ENCODE results near the gene HLA-DRB5.
"Not testable (repeated sequence)": the region's sequence is repeated elsewhere in the genome, so short reads cannot be mapped to it uniquely, and the experiment has no call there.

The HLA-DRB5 gene

DNA sequence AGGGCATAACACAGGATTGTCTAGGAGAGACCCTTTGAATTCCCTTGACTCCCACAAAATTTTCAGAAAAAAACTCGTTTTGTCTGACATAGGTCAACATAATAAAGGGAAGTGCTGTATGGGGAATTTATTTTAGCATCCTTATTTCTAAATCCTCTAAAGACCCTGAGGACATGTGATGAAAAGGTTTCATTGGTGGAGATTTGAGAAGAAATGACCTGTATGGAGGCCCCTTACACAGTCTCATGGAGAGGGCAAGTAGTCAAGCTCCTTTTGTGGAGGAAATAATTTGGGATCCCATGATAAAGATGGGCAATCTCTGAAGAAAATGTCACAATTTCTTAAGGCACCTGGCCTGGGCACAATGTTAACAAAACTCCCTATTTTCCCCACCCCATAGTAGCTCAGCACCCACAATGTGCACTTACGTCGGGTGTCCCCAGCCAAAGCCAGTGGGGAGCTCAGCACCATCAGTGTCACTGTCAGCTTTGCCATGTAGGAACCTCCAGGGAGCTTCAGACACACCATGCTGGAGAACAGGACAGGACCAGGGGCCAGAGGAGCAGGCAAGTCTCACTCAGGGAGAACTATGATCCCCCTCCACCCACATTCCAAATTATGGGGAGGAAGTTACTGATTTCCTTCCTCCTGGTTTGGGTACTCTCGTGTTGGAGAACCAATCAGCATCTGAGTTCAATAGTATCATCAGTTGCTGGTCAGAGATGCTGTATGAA lies at the start of gene HLA-DRB5:
HLA-DRB5 (minus strand) TSS at position 591 of the 734 bp plus-strand sequence; CDS start at position 528, 63 bp downstream.
- Histone ChIP-seq H3K9me2 (replicated peaks; ENCODE audit: insufficient read depth, low read length) (no peaks in the 10 kb centered on the region), H4K20me1 (ENCODE audit: low read depth, low read length) (no peaks in the 10 kb centered on the region), H3K27ac (ENCODE audit: low read depth, low read length) (no peak within 1 kb of the TSS), H3K9me3 (ENCODE audit: insufficient read depth, low read length) (no peaks in the 10 kb centered on the region), H3K9ac (ENCODE audit: low read length) (peak within 1 kb of the TSS; percentile 43), H3K79me2 (ENCODE audit: insufficient read depth, low read length) (0 out of 2 replicates have a peak, but pooled peaks cover 4% of the 10 kb centered on the region), H3K4me2 (ENCODE audit: low read depth, low read length, poor library complexity, severe bottlenecking) (peak within 1 kb of the TSS; percentile 41), H2AFZ (ENCODE audit: low read depth, low read length, severe bottlenecking) (peak within 1 kb of the TSS; percentile 42), H3K36me3 (ENCODE audit: low read length) (no peaks in the 10 kb centered on the region), H3F3A (ENCODE audit: insufficient read depth) (no peaks in the 10 kb centered on the region), H3K4me3 (ENCODE audit: insufficient read depth, low read length, poor library complexity, severe bottlenecking) (peak within 1 kb of the TSS; percentile 53), H3K27me3 (ENCODE audit: low read length) (no peaks in the 10 kb centered on the region)
- no peak for TF ChIP-seq EZH2phosphoT487 (conservative IDR thresholded peaks at IDR 0.05; ENCODE audit: low read length)
- TF ChIP-seq, protein P1, sequence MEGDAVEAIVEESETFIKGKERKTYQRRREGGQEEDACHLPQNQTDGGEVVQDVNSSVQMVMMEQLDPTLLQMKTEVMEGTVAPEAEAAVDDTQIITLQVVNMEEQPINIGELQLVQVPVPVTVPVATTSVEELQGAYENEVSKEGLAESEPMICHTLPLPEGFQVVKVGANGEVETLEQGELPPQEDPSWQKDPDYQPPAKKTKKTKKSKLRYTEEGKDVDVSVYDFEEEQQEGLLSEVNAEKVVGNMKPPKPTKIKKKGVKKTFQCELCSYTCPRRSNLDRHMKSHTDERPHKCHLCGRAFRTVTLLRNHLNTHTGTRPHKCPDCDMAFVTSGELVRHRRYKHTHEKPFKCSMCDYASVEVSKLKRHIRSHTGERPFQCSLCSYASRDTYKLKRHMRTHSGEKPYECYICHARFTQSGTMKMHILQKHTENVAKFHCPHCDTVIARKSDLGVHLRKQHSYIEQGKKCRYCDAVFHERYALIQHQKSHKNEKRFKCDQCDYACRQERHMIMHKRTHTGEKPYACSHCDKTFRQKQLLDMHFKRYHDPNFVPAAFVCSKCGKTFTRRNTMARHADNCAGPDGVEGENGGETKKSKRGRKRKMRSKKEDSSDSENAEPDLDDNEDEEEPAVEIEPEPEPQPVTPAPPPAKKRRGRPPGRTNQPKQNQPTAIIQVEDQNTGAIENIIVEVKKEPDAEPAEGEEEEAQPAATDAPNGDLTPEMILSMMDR (IDR thresholded peaks at IDR 0.05; ENCODE audit: insufficient read depth, low read length, poor library complexity, severe bottlenecking) = no peak

DNA sequence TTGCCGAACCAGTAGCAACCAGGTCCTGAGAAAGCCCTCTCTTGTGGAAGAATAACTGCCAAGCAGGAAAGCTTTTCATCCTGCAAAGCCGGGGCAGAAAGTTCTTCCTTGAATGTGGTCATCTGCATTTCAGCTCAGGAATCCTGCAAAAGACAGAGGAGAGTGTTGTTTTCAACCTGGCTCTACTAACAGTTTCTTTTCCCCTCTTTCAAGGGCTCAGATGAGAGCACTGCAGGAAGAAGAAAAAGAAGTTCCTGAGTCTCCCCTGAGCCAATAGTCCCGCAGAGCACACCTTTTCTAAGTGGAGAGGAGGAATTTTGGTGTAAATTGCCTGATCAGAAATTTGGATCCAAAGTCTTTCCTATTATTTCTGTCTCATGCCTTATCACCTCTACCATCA lies 48.9 kb upstream of the HLA-DRB5 start:
- Histone ChIP-seq H4K20me1 (ENCODE audit: low read depth, low read length) (no peaks in the 10 kb centered on the region), H3K36me3 (ENCODE audit: low read length) (peaks cover 7% of the 10 kb centered on the region; the same call in 1 of the 2 replicates), H3K4me2 (ENCODE audit: low read depth, low read length, poor library complexity, severe bottlenecking) (no peak overlapping the region), H3F3A (ENCODE audit: insufficient read depth) (0 out of 2 replicates have a peak, but pooled peaks cover 3% of the 10 kb centered on the region), H3K27me3 (ENCODE audit: low read length) (no peaks in the 10 kb centered on the region), H3K27ac (ENCODE audit: low read depth, low read length) (no peak overlapping the region), H3K9ac (ENCODE audit: low read length) (no peak overlapping the region), H3K9me2 (replicated peaks; ENCODE audit: insufficient read depth, low read length) (no peaks in the 10 kb centered on the region), H2AFZ (ENCODE audit: low read depth, low read length, severe bottlenecking) (no peak overlapping the region), H3K4me3 (ENCODE audit: insufficient read depth, low read length, poor library complexity, severe bottlenecking) (no peak overlapping the region), H3K9me3 (ENCODE audit: insufficient read depth, low read length) (no peaks in the 10 kb centered on the region), H3K79me2 (ENCODE audit: insufficient read depth, low read length) (no peaks in the 10 kb centered on the region)
- TF ChIP-seq, protein P1 (IDR thresholded peaks at IDR 0.05; ENCODE audit: insufficient read depth, low read length, poor library complexity, severe bottlenecking) = no peak
- TF ChIP-seq EZH2phosphoT487 (conservative IDR thresholded peaks at IDR 0.05; ENCODE audit: low read length) = no peak

DNA sequence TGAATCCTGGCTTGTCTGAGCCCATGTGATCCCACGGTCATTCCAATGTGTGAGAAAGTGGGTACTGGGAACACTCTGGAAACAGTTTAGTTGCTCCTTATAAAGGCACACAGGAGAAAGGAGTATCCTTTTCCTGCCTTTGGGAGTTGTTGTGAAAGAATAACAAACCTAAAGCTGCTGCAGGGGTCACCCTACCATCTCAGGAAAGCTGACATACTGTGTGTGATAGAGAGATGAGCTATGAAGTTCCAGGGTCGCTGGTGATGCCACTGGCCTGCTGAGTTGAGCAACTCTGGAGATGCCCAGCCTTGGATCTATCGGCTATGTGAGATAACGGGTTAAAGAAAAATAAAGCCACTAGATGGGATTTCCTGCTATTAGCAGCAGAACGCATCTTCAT lies 47.4 kb upstream of the HLA-DRB5 start:
- not testable (repeated sequence) for H3F3A ChIP-seq (ENCODE audit: insufficient read depth); H3K4me3 ChIP-seq (ENCODE audit: insufficient read depth, low read length, poor library complexity, severe bottlenecking); H3K27me3 ChIP-seq (ENCODE audit: low read length)

DNA sequence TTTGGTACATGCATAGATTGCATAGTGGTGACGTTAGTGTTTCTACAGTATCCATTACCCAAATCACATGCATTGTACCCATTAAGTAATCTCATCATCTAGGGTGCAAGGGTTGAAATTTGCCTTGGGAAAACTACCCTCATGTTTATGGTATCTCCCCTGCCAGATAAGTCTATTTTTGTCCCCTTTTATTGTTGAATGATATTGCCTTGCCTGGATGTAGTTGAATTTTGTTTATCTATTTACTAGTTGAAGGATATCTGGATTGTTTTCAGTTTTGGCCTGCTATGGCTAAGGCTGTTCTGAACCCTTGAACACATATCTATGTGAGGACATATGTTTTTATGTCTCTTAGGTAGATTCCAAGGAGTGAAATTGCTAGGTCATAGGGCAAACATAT lies 46.2 kb upstream of the HLA-DRB5 start:
- H3K36me3 ChIP-seq (ENCODE audit: low read length) = peaks cover 7% of the 10 kb centered on the region; the same call in 1 of the 2 replicates
- H3K27me3 ChIP-seq (ENCODE audit: low read length) = no peaks in the 10 kb centered on the region
- no peaks in the 10 kb centered on the region for H4K20me1 ChIP-seq (ENCODE audit: low read depth, low read length)
- no peaks in the 10 kb centered on the region for H3K79me2 ChIP-seq (ENCODE audit: insufficient read depth, low read length)
- H3K9me2 ChIP-seq (replicated peaks; ENCODE audit: insufficient read depth, low read length) = no peaks in the 10 kb centered on the region
- H3F3A ChIP-seq (ENCODE audit: insufficient read depth) = 0 out of 2 replicates have a peak, but pooled peaks cover 3% of the 10 kb centered on the region
- H3K9ac ChIP-seq (ENCODE audit: low read length) = no peak overlapping the region
- H3K27ac ChIP-seq (ENCODE audit: low read depth, low read length) = no peak overlapping the region
- no peak overlapping the region for H3K4me2 ChIP-seq (ENCODE audit: low read depth, low read length, poor library complexity, severe bottlenecking)
- no peak overlapping the region for H3K4me3 ChIP-seq (ENCODE audit: insufficient read depth, low read length, poor library complexity, severe bottlenecking)
- TF ChIP-seq EZH2phosphoT487 (conservative IDR thresholded peaks at IDR 0.05; ENCODE audit: low read length) = no peak
- TF ChIP-seq, protein P1 (IDR thresholded peaks at IDR 0.05; ENCODE audit: insufficient read depth, low read length, poor library complexity, severe bottlenecking) = no peak
- H2AFZ ChIP-seq (ENCODE audit: low read depth, low read length, severe bottlenecking) = no peak overlapping the region
- no peaks in the 10 kb centered on the region for H3K9me3 ChIP-seq (ENCODE audit: insufficient read depth, low read length)

More for the DNA sequence above, 47.4 kb upstream of the HLA-DRB5 start:
- H3K36me3 ChIP-seq (ENCODE audit: low read length); H3K9me2 ChIP-seq (replicated peaks; ENCODE audit: insufficient read depth, low read length); H3K9ac ChIP-seq (ENCODE audit: low read length); H4K20me1 ChIP-seq (ENCODE audit: low read depth, low read length); H2AFZ ChIP-seq (ENCODE audit: low read depth, low read length, severe bottlenecking); H3K79me2 ChIP-seq (ENCODE audit: insufficient read depth, low read length); H3K4me2 ChIP-seq (ENCODE audit: low read depth, low read length, poor library complexity, severe bottlenecking); H3K27ac ChIP-seq (ENCODE audit: low read depth, low read length); H3K9me3 ChIP-seq (ENCODE audit: insufficient read depth, low read length): not testable (repeated sequence)
